ENCODE data around the gene PAK2. TPM values are rescaled to one million over a fixed set of nuclear protein-coding genes. Genes with fewer than 3 reads are reported as not detected.
A peak's percentile ranks its signal among the peaks of the same experiment; 100 is the strongest.

PAK2 gene
- total and polyA plus RNA-seq, 2 of the 4 experiments (the other 2 are of a cell fraction): 31.8 to 36.0 TPM

DNA sequence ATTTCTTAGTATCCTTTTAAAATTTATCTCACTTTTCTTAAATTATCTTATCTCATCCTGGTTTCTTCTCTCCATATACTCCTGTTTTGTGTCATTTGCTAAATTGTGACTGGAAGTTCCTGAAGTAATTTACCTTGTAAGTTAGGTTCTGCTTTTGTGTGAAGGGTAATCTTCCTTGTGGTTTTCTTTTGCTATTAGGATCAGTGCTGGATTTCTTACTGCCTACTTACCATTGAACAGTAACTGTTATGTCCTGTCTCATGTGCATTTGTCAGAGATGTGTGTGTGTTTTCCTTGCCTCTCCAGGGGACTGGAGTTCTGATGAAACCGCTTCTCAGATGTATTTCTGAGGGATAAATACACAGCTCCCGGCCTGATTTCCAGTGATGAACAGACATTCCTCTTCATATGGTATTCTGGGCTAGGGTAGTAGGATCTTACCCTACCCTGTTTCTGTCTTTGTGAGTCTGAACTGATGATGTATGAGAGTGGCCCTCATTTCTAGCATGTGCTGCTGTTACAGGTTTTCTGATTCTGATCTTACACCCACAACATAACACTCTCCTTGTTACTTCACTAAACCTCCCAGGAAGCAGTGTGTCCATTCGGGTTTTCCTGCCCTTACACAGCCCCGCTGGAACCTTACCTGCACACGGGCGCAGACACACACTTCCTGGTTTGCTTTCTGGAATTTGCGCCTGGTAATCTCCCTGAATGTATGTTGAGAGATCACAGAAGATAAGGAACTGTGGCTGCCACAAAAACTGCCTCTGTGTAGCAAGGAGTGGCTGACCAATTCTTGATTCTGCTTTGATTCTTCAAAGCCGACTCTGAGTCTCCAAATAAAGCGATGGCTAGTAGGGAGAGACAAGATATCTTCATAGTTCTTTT is 14.7 kb downstream of the PAK2 start:
- DNase-seq (no peak), ATAC-seq (ENCODE audit: low read depth) (peak; percentile 41)
- no peak overlapping the region for H2BK15ac ChIP-seq (ENCODE audit: low read depth, low read length)
- peaks cover 6% of the 10 kb centered on the region for H3K9me1 ChIP-seq (ENCODE audit: insufficient read depth, low read length)
- no peak overlapping the region for H2BK20ac ChIP-seq (ENCODE audit: low read depth, low read length)
- in situ Hi-C loops (cut with MboI; ENCODE audit: low sequenced_read_pairs): no loop called here
- H3K4me1 ChIP-seq (ENCODE audit: control insufficient read depth, insufficient read depth, low read length): peaks cover 5% of the 10 kb centered on the region
- no peaks in the 10 kb centered on the region for H3K27me3 ChIP-seq (ENCODE audit: control insufficient read depth, insufficient read depth, low read length)
- ChIA-PET POLR2A (ENCODE audit: unreplicated experiment) (no interaction called here), CTCF (no interaction called here)
- TF ChIP-seq, protein P1, sequence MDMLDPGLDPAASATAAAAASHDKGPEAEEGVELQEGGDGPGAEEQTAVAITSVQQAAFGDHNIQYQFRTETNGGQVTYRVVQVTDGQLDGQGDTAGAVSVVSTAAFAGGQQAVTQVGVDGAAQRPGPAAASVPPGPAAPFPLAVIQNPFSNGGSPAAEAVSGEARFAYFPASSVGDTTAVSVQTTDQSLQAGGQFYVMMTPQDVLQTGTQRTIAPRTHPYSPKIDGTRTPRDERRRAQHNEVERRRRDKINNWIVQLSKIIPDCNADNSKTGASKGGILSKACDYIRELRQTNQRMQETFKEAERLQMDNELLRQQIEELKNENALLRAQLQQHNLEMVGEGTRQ (IDR thresholded peaks at IDR 0.05; ENCODE audit: low read depth, low read length): no peak
- TF ChIP-seq SMC3 (IDR thresholded peaks at IDR 0.05; ENCODE audit: low read depth, low read length) (no peak), FOS (IDR thresholded peaks at IDR 0.05; ENCODE audit: low read depth, low read length) (no peak), MXI1 (IDR thresholded peaks at IDR 0.05; ENCODE audit: borderline replicate concordance, low read depth, low read length) (no peak), CHD1 (IDR thresholded peaks at IDR 0.05; ENCODE audit: low read depth, low read length) (no peak), RFX5 (IDR thresholded peaks at IDR 0.05; ENCODE audit: low read depth, low read length) (no peak), NFE2L2 (IDR thresholded peaks at IDR 0.05; ENCODE audit: low read depth, low read length) (no peak), MAFK (IDR thresholded peaks at IDR 0.05; ENCODE audit: low read depth, low read length) (no peak), MAZ (IDR thresholded peaks at IDR 0.05; ENCODE audit: borderline replicate concordance, low read depth, low read length) (no peak), ELK1 (IDR thresholded peaks at IDR 0.05; ENCODE audit: borderline replicate concordance, low read depth, low read length) (no peak), RAD21 (IDR thresholded peaks at IDR 0.05; ENCODE audit: low read length) (no peak), RCOR1 (IDR thresholded peaks at IDR 0.05; ENCODE audit: insufficient replicate concordance, low read length) (no peak), CEBPB (IDR thresholded peaks at IDR 0.05; ENCODE audit: low read depth, low read length) (no peak)
- peaks cover 22 to 72% of the 10 kb centered on the region in 2 experiments; a peak in 3 of 4 replicates for H3K79me1 ChIP-seq (ENCODE audit: low read depth in 1 of 2, low read length in 2 of 2)
- H3K18ac ChIP-seq (ENCODE audit: low read depth, low read length): no peak overlapping the region
- no peak overlapping the region for H3K4ac ChIP-seq (ENCODE audit: low read depth, low read length)
- H4K5ac ChIP-seq (ENCODE audit: low read depth, low read length): no peak overlapping the region
- intact Hi-C loops (cut with micrococcal nuclease): loop anchor here (5.0 kb wide), 1 partner anchor 38 kb away; no protein-coding TSS in a partner anchor
- peaks cover 2% of the 10 kb centered on the region; the same call in 1 of the 2 replicates for H3K36me3 ChIP-seq (ENCODE audit: control insufficient read depth, insufficient read depth, low read length)
- no peak overlapping the region for H3K9ac ChIP-seq (ENCODE audit: low read depth, low read length)
- dilution Hi-C loops (cut with HindIII; ENCODE audit: low sequenced_read_pairs, unreplicated experiment): no loop called here
- H4K20me1 ChIP-seq (ENCODE audit: insufficient read depth, low read length): peaks cover 60% of the 10 kb centered on the region
- H4K91ac ChIP-seq (ENCODE audit: insufficient read depth, low read depth, low read length): no peak overlapping the region
- WGBS, 2 experiments (ENCODE audit: extremely low coverage in 2 of 2, insufficient read length in 1 of 2): 97% methylated on average over 5 of the region's 9 CpGs; no CpG with 5 or more reads in 1 of the 2 experiments
- no peak overlapping the region for H2AK5ac ChIP-seq (ENCODE audit: low read depth, low read length)
- H2BK120ac ChIP-seq (ENCODE audit: low read depth, low read length): no peak overlapping the region
- H2BK5ac ChIP-seq (ENCODE audit: low read depth, low read length, poor library complexity, severe bottlenecking): no peak overlapping the region
- H3K4me3 ChIP-seq (ENCODE audit: insufficient read depth, low read depth, low read length): no peak overlapping the region
- H3K27ac ChIP-seq (ENCODE audit: insufficient read depth, low read length): no peak overlapping the region
- BruUV-seq (replicated peaks): no TSS peak
- no peak overlapping the region for H2AFZ ChIP-seq (replicated peaks; ENCODE audit: low read length, poor library complexity)
- no peak overlapping the region for H4K8ac ChIP-seq (ENCODE audit: low read depth in 2 of 2, low read length in 2 of 2)
- H2AK9ac ChIP-seq (replicated peaks; ENCODE audit: low read depth, low read length, poor library complexity): no peak overlapping the region
- H3K23ac ChIP-seq (ENCODE audit: low read depth, low read length): no peak overlapping the region
- H3K9me3 ChIP-seq (ENCODE audit: control insufficient read depth, insufficient read depth, low read length): no peaks in the 10 kb centered on the region; the same call in 1 of the 2 replicates
- no peak overlapping the region for H3K56ac ChIP-seq (ENCODE audit: extremely low read depth, insufficient read depth, low read length)
- no peak overlapping the region for H3K4me2 ChIP-seq (ENCODE audit: low read depth, low read length)
- H3K14ac ChIP-seq (replicated peaks; ENCODE audit: low read depth, low read length): no peak overlapping the region
